Bone marrow (tissue), 2 donors: ENCODE data around the gene ATP6AP1.
"Not testable (repeated sequence)": the region's sequence is repeated elsewhere in the genome, so short reads cannot be mapped to it uniquely, and the experiment has no call there.

Experiments used
- DNase-seq, 2 donors: peaks; one replicate each; lab custom pipeline; 2025; lab: John Stamatoyannopoulos, UW

ATP6AP1 gene

GRCh38 chrX:154398668-154399526 is 29.6 kb upstream of the ATP6AP1 start:
- DNase-seq, result peak; percentile 46 to 54

GRCh38 chrX:154399527-154400368 is 28.7 kb upstream of the ATP6AP1 start:
- no peak for DNase-seq

GRCh38 chrX:154400369-154400817 is 28.1 kb upstream of the ATP6AP1 start:
- not testable (repeated sequence) for DNase-seq

GRCh38 chrX:154401045-154401799 is 27.3 kb upstream of the ATP6AP1 start:
- no peak for DNase-seq

- no peak for DNase-seq
These were observed 26.4 kb upstream of the ATP6AP1 start for GRCh38 chrX:154401918-154402621.

- DNase-seq, result no peak
These were observed 25.8 kb upstream of the ATP6AP1 start for GRCh38 chrX:154402622-154403127.

GRCh38 chrX:154403192-154403591 is 25.3 kb upstream of the ATP6AP1 start:
- DNase-seq, result no peak

GRCh38 chrX:154403858-154404257 is 24.6 kb upstream of the ATP6AP1 start:
- DNase-seq, result no peak

- no peak for DNase-seq
These were observed 23.8 kb upstream of the ATP6AP1 start for GRCh38 chrX:154404625-154405192.

- no peak for DNase-seq
These were observed 19.7 kb upstream of the ATP6AP1 start for GRCh38 chrX:154408659-154409221.

GRCh38 chrX:154409222-154409871 is 19.1 kb upstream of the ATP6AP1 start, which contains the start of gene DNASE1L1:
Gene DNASE1L1 (minus strand): TSS chrX:154409254. CDS start chrX:154405568, 3,686 bp downstream.
- DNase-seq, result peak; percentile 54 to 73

GRCh38 chrX:154411981-154412340 is 16.5 kb upstream of the ATP6AP1 start:
- DNase-seq, result no peak

GRCh38 chrX:154412468-154412867 is 16.0 kb upstream of the ATP6AP1 start:
- peak in 1 of 2 donors; percentile 23 for DNase-seq

- no peak for DNase-seq
These were observed 15.3 kb upstream of the ATP6AP1 start for GRCh38 chrX:154413142-154413541.

GRCh38 chrX:154417157-154417556 is 11.3 kb upstream of the ATP6AP1 start:
- no peak for DNase-seq

GRCh38 chrX:154419189-154419588 is 9.3 kb upstream of the ATP6AP1 start:
- DNase-seq, result no peak

GRCh38 chrX:154419688-154420401 is 8.6 kb upstream of the ATP6AP1 start:
- no peak for DNase-seq

- no peak for DNase-seq
These were observed 8.1 kb upstream of the ATP6AP1 start for GRCh38 chrX:154420402-154420756.
